Vagina (tissue), 2 donors: Measurements from ENCODE around the gene ARHGEF16. TPM values are rescaled to one million over a fixed set of nuclear protein-coding genes. Genes with fewer than 3 reads are reported as not detected.
A peak's percentile ranks its signal among the peaks of the same experiment; 100 is the strongest.

ENCODE experiments used
- DNase-seq, 2 donors: peaks; one replicate each; pipeline ENCODE4 v3.0.0-alpha.2; 2017; ENCODE audit errors: extremely low spot score in 2 of 2
- H3K27ac ChIP-seq: fragments of 200-600 bp; sonication (generic); one replicate; pipeline ENCODE4 v1.5.1; 2019
- H3K27me3 ChIP-seq: fragments of 200-600 bp; sonication (generic); one replicate; pipeline ENCODE4 v1.5.1; 2019
- H3K36me3 ChIP-seq, 2 donors: fragments of 200-600 bp; sonication (generic); one replicate each; pipeline ENCODE4 v1.5.1; 2017 to 2019
- H3K4me1 ChIP-seq: fragments of 200-600 bp; sonication (generic); one replicate; pipeline ENCODE4 v1.5.1; 2019
- H3K4me3 ChIP-seq, 2 donors: fragments of 200-600 bp; sonication (generic); 1 replicate in 1 of 2; 2 replicates in 1 of 2; pipeline ENCODE4 v1.5.1; 2016 to 2019
- H3K9me3 ChIP-seq: fragments of 200-600 bp; sonication (generic); one replicate; pipeline ENCODE4 v1.5.1; 2019
- POLR2A ChIP-seq, 2 donors: fragments of 450-650 bp; IDR thresholded peaks; one replicate each; pipeline ENCODE4 v1.6.1; 2017; ENCODE audit warnings: antibody characterized with exemption in 2 of 2, mild to moderate bottlenecking in 2 of 2, moderate library complexity in 2 of 2
- POLR2AphosphoS5 ChIP-seq, 2 donors: sonication (generic); formaldehyde crosslinking; IDR thresholded peaks; one replicate each; pipeline ENCODE4 v1.9.0; 2017; ENCODE audit warnings: antibody characterized with exemption in 2 of 2, mild to moderate bottlenecking in 2 of 2, low read depth in 1 of 2; ENCODE audit not compliant: insufficient read depth in 1 of 2
- intact Hi-C: fragments of 100-400 bp; cut with DNase I; formaldehyde crosslinking; loops from one replicate; pipeline ENCODE4 v1.15.1; 2023
- total RNA-seq: library from RNA; depleted of rRNA; stranded (reverse); fragments of >200 nt; gene quantifications from one replicate; pipeline ENCODE4 v1.2.3, GENCODE V29; 2016
- TF ChIP-seq, protein P1 (sequence below), 3 experiments: fragments of 450-650 bp in 2 of 3; fragments of 200-600 bp in 1 of 3; sonication (generic) in 1 of 3; IDR thresholded peaks; one replicate each; pipeline ENCODE4 v1.5.1; 2017 to 2019; ENCODE audit warnings: antibody characterized with exemption in 3 of 3, mild to moderate bottlenecking in 2 of 3, moderate library complexity in 2 of 3

ARHGEF16 gene
- total RNA-seq, 1 donor from 2014 or later = 6.4 TPM

DNA sequence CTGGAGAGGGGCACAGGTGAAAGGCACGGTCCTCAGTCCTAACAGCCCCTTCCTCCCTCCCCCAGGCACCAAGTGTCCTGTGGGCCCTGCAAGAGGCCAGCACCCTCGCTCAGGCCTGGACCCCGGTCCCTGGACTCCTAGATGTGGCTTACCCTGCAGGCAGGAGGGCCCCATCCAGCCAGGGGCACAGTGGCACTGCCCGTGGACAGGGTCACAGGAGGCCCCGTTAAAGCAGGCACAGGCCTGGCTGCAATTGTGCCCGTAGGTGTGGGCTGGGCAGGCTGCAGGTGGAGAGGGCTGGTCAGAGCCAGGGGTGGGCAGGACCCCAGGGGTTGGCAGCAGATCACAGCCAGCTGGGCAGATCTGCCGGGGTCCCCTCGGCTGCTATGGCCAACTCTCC lies 44.5 kb downstream of the ARHGEF16 start:
- no peaks in the 10 kb centered on the region for H3K9me3 ChIP-seq
- H3K4me3 ChIP-seq = no peak overlapping the region
- H3K27ac ChIP-seq = no peak overlapping the region
- peaks cover 0 to 5% of the 10 kb centered on the region in 2 donors for H3K36me3 ChIP-seq
- intact Hi-C loops = no loop called here
- no peaks in the 10 kb centered on the region for H3K27me3 ChIP-seq
- TF ChIP-seq POLR2A (IDR thresholded peaks at IDR 0.05) = no peak
- TF ChIP-seq POLR2AphosphoS5 (IDR thresholded peaks at IDR 0.05; ENCODE audit: insufficient read depth in 1 of 2, low read depth in 1 of 2) = no peak
- TF ChIP-seq, protein P1, sequence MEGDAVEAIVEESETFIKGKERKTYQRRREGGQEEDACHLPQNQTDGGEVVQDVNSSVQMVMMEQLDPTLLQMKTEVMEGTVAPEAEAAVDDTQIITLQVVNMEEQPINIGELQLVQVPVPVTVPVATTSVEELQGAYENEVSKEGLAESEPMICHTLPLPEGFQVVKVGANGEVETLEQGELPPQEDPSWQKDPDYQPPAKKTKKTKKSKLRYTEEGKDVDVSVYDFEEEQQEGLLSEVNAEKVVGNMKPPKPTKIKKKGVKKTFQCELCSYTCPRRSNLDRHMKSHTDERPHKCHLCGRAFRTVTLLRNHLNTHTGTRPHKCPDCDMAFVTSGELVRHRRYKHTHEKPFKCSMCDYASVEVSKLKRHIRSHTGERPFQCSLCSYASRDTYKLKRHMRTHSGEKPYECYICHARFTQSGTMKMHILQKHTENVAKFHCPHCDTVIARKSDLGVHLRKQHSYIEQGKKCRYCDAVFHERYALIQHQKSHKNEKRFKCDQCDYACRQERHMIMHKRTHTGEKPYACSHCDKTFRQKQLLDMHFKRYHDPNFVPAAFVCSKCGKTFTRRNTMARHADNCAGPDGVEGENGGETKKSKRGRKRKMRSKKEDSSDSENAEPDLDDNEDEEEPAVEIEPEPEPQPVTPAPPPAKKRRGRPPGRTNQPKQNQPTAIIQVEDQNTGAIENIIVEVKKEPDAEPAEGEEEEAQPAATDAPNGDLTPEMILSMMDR (IDR thresholded peaks at IDR 0.05) = no peak
- DNase-seq = no peak
- H3K4me1 ChIP-seq = peaks cover 4% of the 10 kb centered on the region

DNA sequence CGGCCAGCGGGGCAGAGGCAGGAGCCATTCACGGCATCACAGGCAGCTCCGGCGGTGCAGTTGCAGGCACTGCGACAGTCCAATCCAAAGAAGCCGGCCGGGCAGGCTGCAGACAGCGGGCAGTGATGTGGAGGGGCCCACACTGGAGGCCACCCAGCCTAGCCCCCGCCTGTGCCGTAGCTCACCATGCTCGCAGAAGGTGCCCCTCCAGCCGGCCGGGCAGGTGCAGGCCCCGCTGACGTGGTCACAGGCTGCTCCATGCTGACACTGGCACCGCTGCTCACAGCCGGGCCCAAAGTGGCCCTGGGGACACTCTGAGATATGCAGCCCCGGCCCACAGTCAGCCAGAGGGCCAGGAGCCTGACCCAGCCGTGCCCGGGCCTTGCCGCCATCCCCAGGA lies 45.1 kb downstream of the ARHGEF16 start:
- intact Hi-C loops = no loop called here
- Histone ChIP-seq H3K27me3 (no peaks in the 10 kb centered on the region), H3K27ac (no peak overlapping the region), H3K4me3 (no peak overlapping the region), H3K9me3 (no peaks in the 10 kb centered on the region), H3K36me3 (no peaks in the 10 kb centered on the region), H3K4me1 (peaks cover 9% of the 10 kb centered on the region)
- TF ChIP-seq POLR2A (IDR thresholded peaks at IDR 0.05) = no peak
- TF ChIP-seq, protein P1 (IDR thresholded peaks at IDR 0.05) = no peak
- no peak for TF ChIP-seq POLR2AphosphoS5 (IDR thresholded peaks at IDR 0.05; ENCODE audit: insufficient read depth in 1 of 2, low read depth in 1 of 2)
- no peak for DNase-seq

DNA sequence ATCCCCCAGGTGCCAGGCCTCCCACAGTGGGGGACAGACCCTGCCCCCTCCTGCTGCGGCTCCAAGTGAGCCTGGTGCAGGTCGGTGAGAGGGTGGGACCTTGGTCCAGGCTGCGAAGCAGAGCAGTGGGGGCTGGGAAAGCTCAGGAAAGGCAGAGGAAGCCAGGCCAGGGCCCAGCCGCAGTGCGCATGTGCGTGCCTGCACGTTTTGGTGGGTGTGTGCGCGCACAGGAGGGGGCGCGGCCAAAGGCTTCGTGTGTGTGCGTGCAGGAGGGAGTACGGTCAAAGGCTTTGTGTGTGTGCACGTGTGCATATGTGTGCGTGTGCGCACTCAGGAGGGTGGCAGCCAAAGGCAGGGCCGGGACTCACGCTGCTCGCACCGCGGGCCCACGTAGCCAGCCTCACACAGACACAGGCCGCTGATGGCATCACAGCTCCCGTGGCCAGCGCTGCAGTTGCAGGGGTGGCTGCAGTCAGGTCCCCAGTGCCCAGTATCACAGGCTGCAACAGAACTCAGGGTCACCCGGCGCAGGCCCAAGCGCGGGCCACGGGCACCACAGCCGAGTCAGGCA lies 45.9 kb downstream of the ARHGEF16 start:
- H3K27me3 ChIP-seq = no peaks in the 10 kb centered on the region
- no peak overlapping the region for H3K4me3 ChIP-seq
- no peaks in the 10 kb centered on the region for H3K9me3 ChIP-seq
- no peak for TF ChIP-seq POLR2AphosphoS5 (IDR thresholded peaks at IDR 0.05; ENCODE audit: insufficient read depth in 1 of 2, low read depth in 1 of 2)
- TF ChIP-seq, protein P1 (IDR thresholded peaks at IDR 0.05) = no peak
- no peak for TF ChIP-seq POLR2A (IDR thresholded peaks at IDR 0.05)
- no peak for DNase-seq
- no peaks in the 10 kb centered on the region for H3K36me3 ChIP-seq
- H3K4me1 ChIP-seq = peaks cover 16% of the 10 kb centered on the region
- no peak overlapping the region for H3K27ac ChIP-seq
- intact Hi-C loops = no loop called here

DNA sequence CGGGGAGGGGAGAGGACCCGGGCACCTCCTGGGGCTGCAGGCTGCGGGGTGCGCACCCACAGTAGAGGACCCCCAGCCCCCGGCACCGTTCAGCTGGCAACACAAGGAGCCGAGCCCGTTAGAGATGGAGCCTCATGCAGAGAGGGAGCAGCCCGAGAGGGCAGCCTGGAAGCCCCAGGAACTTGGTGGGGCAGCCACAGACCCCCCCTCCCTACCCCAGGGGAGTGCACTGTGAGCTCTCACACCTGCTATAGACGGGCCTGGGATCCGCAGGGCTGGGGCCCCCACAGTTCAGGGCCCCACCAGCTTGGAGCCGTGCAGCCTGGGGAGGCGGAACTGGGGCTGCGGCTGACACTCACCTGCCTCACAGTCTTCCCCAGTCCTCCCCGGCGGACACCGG lies 47.0 kb downstream of the ARHGEF16 start:
- Histone ChIP-seq H3K9me3 (no peaks in the 10 kb centered on the region), H3K27ac (no peak overlapping the region), H3K27me3 (no peaks in the 10 kb centered on the region), H3K36me3 (no peaks in the 10 kb centered on the region), H3K4me3 (no peak overlapping the region), H3K4me1 (peaks cover 21% of the 10 kb centered on the region)
- intact Hi-C loops = no loop called here
- TF ChIP-seq, protein P1 (IDR thresholded peaks at IDR 0.05) = no peak
- TF ChIP-seq POLR2A (IDR thresholded peaks at IDR 0.05) (no peak), POLR2AphosphoS5 (IDR thresholded peaks at IDR 0.05; ENCODE audit: insufficient read depth in 1 of 2, low read depth in 1 of 2) (no peak)
- DNase-seq = no peak

- intact Hi-C loops = no loop called here
- Histone ChIP-seq H3K27me3 (no peaks in the 10 kb centered on the region), H3K4me3 (no peak overlapping the region), H3K36me3 (no peaks in the 10 kb centered on the region), H3K4me1 (peaks cover 21% of the 10 kb centered on the region), H3K9me3 (no peaks in the 10 kb centered on the region), H3K27ac (no peak overlapping the region)
- DNase-seq = peak; percentile 99 to 100
- TF ChIP-seq POLR2AphosphoS5 (IDR thresholded peaks at IDR 0.05; ENCODE audit: insufficient read depth in 1 of 2, low read depth in 1 of 2) (no peak), POLR2A (IDR thresholded peaks at IDR 0.05) (no peak)
- TF ChIP-seq, protein P1 (IDR thresholded peaks at IDR 0.05) = no peak
These were observed 47.6 kb downstream of the ARHGEF16 start for GRCh38 chr1:3501856-3502640.
